ENCODE results near the gene LTV1. TPM values are rescaled to one million over a fixed set of nuclear protein-coding genes. Genes with fewer than 3 reads are reported as not detected.
"Not testable (repeated sequence)": the region's sequence is repeated elsewhere in the genome, so short reads cannot be mapped to it uniquely, and the experiment has no call there.

Gene LTV1
- 10 to 100 TPM; 91.5 to 98.9 (median 96.2) TPM for total RNA-seq

GRCh38 chr6:143842902-143843676, at the start of gene LTV1:
LTV1 (plus strand) TSS chr6:143843338; CDS start chr6:143843478, 140 bp downstream.
- peak; percentile 98 to 99 for ATAC-seq
- peak within 1 kb of the TSS; percentile 97 for H3K4me3 Mint-ChIP-seq

GRCh38 chr6:143796551-143796950, 46.6 kb upstream of the LTV1 start:
- Mint-ChIP-seq H3K9me3 (peaks cover 36% of the 10 kb centered on the region), H3K36me3 (ENCODE audit: insufficient read depth) (peaks cover 73% of the 10 kb centered on the region)
- not testable (repeated sequence) for H3K4me3 Mint-ChIP-seq; DNase-seq; ATAC-seq; H3K27me3 Mint-ChIP-seq (ENCODE audit: low read depth); H3K4me1 Mint-ChIP-seq (ENCODE audit: low read depth)

More at GRCh38 chr6:143842902-143843676, at the start of gene LTV1:
- H3K27me3 Mint-ChIP-seq (ENCODE audit: low read depth), result no peaks in the 10 kb centered on the region
- DNase-seq, result peak; percentile 89
- H3K4me1 Mint-ChIP-seq (ENCODE audit: low read depth), result peaks cover 25% of the 10 kb centered on the region
- no peaks in the 10 kb centered on the region for H3K9me3 Mint-ChIP-seq
- peaks cover 23% of the 10 kb centered on the region for H3K36me3 Mint-ChIP-seq (ENCODE audit: insufficient read depth)

GRCh38 chr6:143798487-143798886, 44.7 kb upstream of the LTV1 start:
- peaks cover 62% of the 10 kb centered on the region for H3K36me3 Mint-ChIP-seq (ENCODE audit: insufficient read depth)
- H3K4me1 Mint-ChIP-seq (ENCODE audit: low read depth), result peaks cover 16% of the 10 kb centered on the region
- DNase-seq; H3K4me3 Mint-ChIP-seq; H3K27me3 Mint-ChIP-seq (ENCODE audit: low read depth); ATAC-seq: not testable (repeated sequence)
- H3K9me3 Mint-ChIP-seq, result peaks cover 28% of the 10 kb centered on the region

GRCh38 chr6:143802833-143803565, 40.1 kb upstream of the LTV1 start:
- ATAC-seq (no peak), DNase-seq (no peak)
- Mint-ChIP-seq H3K27me3 (ENCODE audit: low read depth) (no peaks in the 10 kb centered on the region), H3K36me3 (ENCODE audit: insufficient read depth) (peaks cover 43% of the 10 kb centered on the region), H3K4me3 (no peak overlapping the region), H3K9me3 (peaks cover 23% of the 10 kb centered on the region), H3K4me1 (ENCODE audit: low read depth) (peaks cover 53% of the 10 kb centered on the region)

- peaks cover 13% of the 10 kb centered on the region for H3K9me3 Mint-ChIP-seq
- H3K36me3 Mint-ChIP-seq (ENCODE audit: insufficient read depth), result peaks cover 39% of the 10 kb centered on the region
- DNase-seq (no peak), ATAC-seq (no peak)
- H3K4me3 Mint-ChIP-seq, result no peak overlapping the region
- peaks cover 55% of the 10 kb centered on the region for H3K4me1 Mint-ChIP-seq (ENCODE audit: low read depth)
- H3K27me3 Mint-ChIP-seq (ENCODE audit: low read depth), result no peaks in the 10 kb centered on the region
Measured at GRCh38 chr6:143803769-143804568, 39.2 kb upstream of the LTV1 start.

- Mint-ChIP-seq H3K36me3 (ENCODE audit: insufficient read depth) (peaks cover 30% of the 10 kb centered on the region), H3K4me3 (no peak overlapping the region), H3K9me3 (peaks cover 5% of the 10 kb centered on the region), H3K27me3 (ENCODE audit: low read depth) (no peaks in the 10 kb centered on the region), H3K4me1 (ENCODE audit: low read depth) (peaks cover 55% of the 10 kb centered on the region)
- ATAC-seq (no peak), DNase-seq (no peak)
Measured at GRCh38 chr6:143804835-143805239, 38.3 kb upstream of the LTV1 start.

GRCh38 chr6:143806282-143807102, 36.6 kb upstream of the LTV1 start:
- Mint-ChIP-seq H3K4me3 (peak overlapping the region; percentile 33), H3K4me1 (ENCODE audit: low read depth) (peaks cover 53% of the 10 kb centered on the region), H3K27me3 (ENCODE audit: low read depth) (no peaks in the 10 kb centered on the region), H3K9me3 (no peaks in the 10 kb centered on the region), H3K36me3 (ENCODE audit: insufficient read depth) (peaks cover 20% of the 10 kb centered on the region)
- DNase-seq (peak; percentile 69), ATAC-seq (peak; percentile 80 to 81)

- no peaks in the 10 kb centered on the region for H3K27me3 Mint-ChIP-seq (ENCODE audit: low read depth)
- H3K4me3 Mint-ChIP-seq, result peak overlapping the region; percentile 33
- peak in 1 of 2 donors; percentile 31 for ATAC-seq
- H3K9me3 Mint-ChIP-seq, result no peaks in the 10 kb centered on the region
- H3K36me3 Mint-ChIP-seq (ENCODE audit: insufficient read depth), result peaks cover 21% of the 10 kb centered on the region
- DNase-seq, result no peak
- H3K4me1 Mint-ChIP-seq (ENCODE audit: low read depth), result peaks cover 48% of the 10 kb centered on the region
Measured at GRCh38 chr6:143807103-143807772, 35.9 kb upstream of the LTV1 start.

- Mint-ChIP-seq H3K27me3 (ENCODE audit: low read depth) (no peaks in the 10 kb centered on the region), H3K36me3 (ENCODE audit: insufficient read depth) (peaks cover 19% of the 10 kb centered on the region), H3K4me1 (ENCODE audit: low read depth) (peaks cover 22% of the 10 kb centered on the region), H3K9me3 (no peaks in the 10 kb centered on the region), H3K4me3 (no peak overlapping the region)
- no peak for ATAC-seq
- no peak for DNase-seq
Measured at GRCh38 chr6:143810745-143811144, 32.4 kb upstream of the LTV1 start.

GRCh38 chr6:143811501-143812157, 31.5 kb upstream of the LTV1 start:
- peaks cover 19% of the 10 kb centered on the region for H3K36me3 Mint-ChIP-seq (ENCODE audit: insufficient read depth)
- H3K9me3 Mint-ChIP-seq, result no peaks in the 10 kb centered on the region
- ATAC-seq (no peak), DNase-seq (no peak)
- no peaks in the 10 kb centered on the region for H3K27me3 Mint-ChIP-seq (ENCODE audit: low read depth)
- no peak overlapping the region for H3K4me3 Mint-ChIP-seq
- H3K4me1 Mint-ChIP-seq (ENCODE audit: low read depth), result peaks cover 14% of the 10 kb centered on the region

- H3K36me3 Mint-ChIP-seq (ENCODE audit: insufficient read depth), result peaks cover 4% of the 10 kb centered on the region
- no peaks in the 10 kb centered on the region for H3K9me3 Mint-ChIP-seq
- ATAC-seq, result no peak
- H3K4me1 Mint-ChIP-seq (ENCODE audit: low read depth), result no peaks in the 10 kb centered on the region
- no peak for DNase-seq
- H3K27me3 Mint-ChIP-seq (ENCODE audit: low read depth), result no peaks in the 10 kb centered on the region
- H3K4me3 Mint-ChIP-seq, result no peak overlapping the region
Measured at GRCh38 chr6:143817621-143818020, 25.5 kb upstream of the LTV1 start.

- ATAC-seq, result no peak
Measured at GRCh38 chr6:143821359-143821758, 21.8 kb upstream of the LTV1 start.

GRCh38 chr6:143822584-143823024, 20.5 kb upstream of the LTV1 start:
- Mint-ChIP-seq H3K27me3 (ENCODE audit: low read depth) (no peaks in the 10 kb centered on the region), H3K36me3 (ENCODE audit: insufficient read depth) (peaks cover 8% of the 10 kb centered on the region), H3K4me3 (no peak overlapping the region), H3K9me3 (no peaks in the 10 kb centered on the region), H3K4me1 (ENCODE audit: low read depth) (no peaks in the 10 kb centered on the region)
- ATAC-seq (no peak), DNase-seq (no peak)

More at GRCh38 chr6:143821359-143821758, 21.8 kb upstream of the LTV1 start:
- no peak overlapping the region for H3K4me3 Mint-ChIP-seq
- no peaks in the 10 kb centered on the region for H3K9me3 Mint-ChIP-seq
- H3K4me1 Mint-ChIP-seq (ENCODE audit: low read depth), result no peaks in the 10 kb centered on the region
- no peak for DNase-seq
- no peaks in the 10 kb centered on the region for H3K27me3 Mint-ChIP-seq (ENCODE audit: low read depth)
- peaks cover 11% of the 10 kb centered on the region for H3K36me3 Mint-ChIP-seq (ENCODE audit: insufficient read depth)
